Measurements from ENCODE around the gene KRTDAP.

GRCh38 chr19:35445826-35446593 lies 44.3 kb downstream of the KRTDAP start:
- TF ChIP-seq EMX1 (CRISPR knock-in tag; IDR thresholded peaks at IDR 0.05) (no peak), FOXJ3 (CRISPR knock-in tag; IDR thresholded peaks at IDR 0.05; ENCODE audit: borderline replicate concordance) (no peak), ZBTB43 (CRISPR knock-in tag; IDR thresholded peaks at IDR 0.05) (no peak), MAX (CRISPR knock-in tag; IDR thresholded peaks at IDR 0.05) (no peak), NFYB (CRISPR knock-in tag; conservative IDR thresholded peaks at IDR 0.05; ENCODE audit: low read depth) (no peak), ATF1 (CRISPR knock-in tag; IDR thresholded peaks at IDR 0.05) (no peak), CTCF (IDR thresholded peaks at IDR 0.05) (no peak), ATF6 (CRISPR knock-in tag; IDR thresholded peaks at IDR 0.05) (no peak), ESRRA (CRISPR knock-in tag; IDR thresholded peaks at IDR 0.05; ENCODE audit: borderline replicate concordance) (no peak)
